Activated B cell treated with CpG ODN at 0.5 μM for 24 hours (primary cell): ENCODE data around the gene LSAMP. TPM values are rescaled to one million over a fixed set of nuclear protein-coding genes. Genes with fewer than 3 reads are reported as not detected.

Experiments
- ATAC-seq: fragments of 200-7000 bp; cut with Tn5 transposase; one replicate; pipeline ENCODE4 v1.10.0; 2021; ENCODE audit warnings: low read depth, mild to moderate bottlenecking, moderate library complexity
- CTCF ChIA-PET: fragments of 350-600 bp; sonication (Branson Sonifier 250); formaldehyde crosslinking; loops from one replicate; lab custom pipeline; 2021; ENCODE audit warnings: antibody characterized with exemption; lab: Charles Lee
- POLR2A ChIA-PET: fragments of 350-600 bp; sonication (Branson Sonifier 250); formaldehyde crosslinking; loops from one replicate; lab custom pipeline; 2021; ENCODE audit warnings: antibody characterized with exemption; lab: Charles Lee
- DNase-seq: peaks from one replicate; pipeline ENCODE4 v3.0.0; 2022
- H3K27ac Mint-ChIP-seq: one replicate; pipeline ENCODE4 v1.8.0; 2020; ENCODE audit warnings: mixed read lengths
- H3K27me3 Mint-ChIP-seq: one replicate; pipeline ENCODE4 v1.8.0; 2021; ENCODE audit warnings: mixed read lengths
- H3K36me3 Mint-ChIP-seq: one replicate; pipeline ENCODE4 v1.8.0; 2021; ENCODE audit warnings: low read depth, mixed read lengths
- H3K4me1 Mint-ChIP-seq: one replicate; pipeline ENCODE4 v1.8.0; 2021; ENCODE audit warnings: mixed read lengths
- H3K4me3 Mint-ChIP-seq: one replicate; pipeline ENCODE4 v1.8.0; 2020; ENCODE audit warnings: mild to moderate bottlenecking, mixed read lengths
- H3K9me3 Mint-ChIP-seq: one replicate; pipeline ENCODE4 v1.8.0; 2020; ENCODE audit warnings: mixed read lengths
- CTCF ChIP-seq: fragments of 200-600 bp; IDR thresholded peaks from one replicate; pipeline ENCODE4 v1.8.0; 2022; ENCODE audit warnings: antibody characterized with exemption, mild to moderate bottlenecking
- intact Hi-C: fragments of 100-400 bp; cut with micrococcal nuclease; formaldehyde crosslinking; loops from one replicate; pipeline ENCODE4 v1.15.1; 2024
- total RNA-seq: library from RNA; stranded (reverse); gene quantifications from 2 replicates; pipeline ENCODE4 v1.2.3, GENCODE V29; 2022

The LSAMP gene
- total RNA-seq, 1 donor from 2014 or later = 0.16 TPM

- ATAC-seq = no peak
- intact Hi-C loops = no loop called here
- no peaks in the 10 kb centered on the region for H3K9me3 Mint-ChIP-seq
- no peak for TF ChIP-seq CTCF
- no peaks in the 10 kb centered on the region for H3K4me1 Mint-ChIP-seq
- no peak for DNase-seq
- ChIA-PET CTCF (no interaction called here), POLR2A (no interaction called here)
- H3K27me3 Mint-ChIP-seq = no peaks in the 10 kb centered on the region
- no peak overlapping the region for H3K27ac Mint-ChIP-seq
- no peaks in the 10 kb centered on the region for H3K36me3 Mint-ChIP-seq
- H3K4me3 Mint-ChIP-seq = no peak overlapping the region
Observed at GRCh38 chr3:116114586-116114985, 330.7 kb downstream of the LSAMP start.

GRCh38 chr3:116112696-116113095 is 332.6 kb downstream of the LSAMP start:
- DNase-seq (no peak), ATAC-seq (no peak)
- Mint-ChIP-seq H3K9me3 (no peaks in the 10 kb centered on the region), H3K27me3 (no peaks in the 10 kb centered on the region), H3K4me3 (no peak overlapping the region), H3K4me1 (no peaks in the 10 kb centered on the region), H3K36me3 (no peaks in the 10 kb centered on the region), H3K27ac (no peak overlapping the region)
- ChIA-PET CTCF (no interaction called here), POLR2A (no interaction called here)
- intact Hi-C loops = no loop called here
- no peak for TF ChIP-seq CTCF

- Mint-ChIP-seq H3K4me3 (no peak overlapping the region), H3K27ac (no peak overlapping the region), H3K9me3 (no peaks in the 10 kb centered on the region), H3K27me3 (no peaks in the 10 kb centered on the region), H3K36me3 (no peaks in the 10 kb centered on the region), H3K4me1 (no peaks in the 10 kb centered on the region)
- intact Hi-C loops = no loop called here
- TF ChIP-seq CTCF = no peak
- ATAC-seq = no peak
- no peak for DNase-seq
- ChIA-PET POLR2A (no interaction called here), CTCF (no interaction called here)
Observed at GRCh38 chr3:116111765-116112164, 333.5 kb downstream of the LSAMP start.

DNA sequence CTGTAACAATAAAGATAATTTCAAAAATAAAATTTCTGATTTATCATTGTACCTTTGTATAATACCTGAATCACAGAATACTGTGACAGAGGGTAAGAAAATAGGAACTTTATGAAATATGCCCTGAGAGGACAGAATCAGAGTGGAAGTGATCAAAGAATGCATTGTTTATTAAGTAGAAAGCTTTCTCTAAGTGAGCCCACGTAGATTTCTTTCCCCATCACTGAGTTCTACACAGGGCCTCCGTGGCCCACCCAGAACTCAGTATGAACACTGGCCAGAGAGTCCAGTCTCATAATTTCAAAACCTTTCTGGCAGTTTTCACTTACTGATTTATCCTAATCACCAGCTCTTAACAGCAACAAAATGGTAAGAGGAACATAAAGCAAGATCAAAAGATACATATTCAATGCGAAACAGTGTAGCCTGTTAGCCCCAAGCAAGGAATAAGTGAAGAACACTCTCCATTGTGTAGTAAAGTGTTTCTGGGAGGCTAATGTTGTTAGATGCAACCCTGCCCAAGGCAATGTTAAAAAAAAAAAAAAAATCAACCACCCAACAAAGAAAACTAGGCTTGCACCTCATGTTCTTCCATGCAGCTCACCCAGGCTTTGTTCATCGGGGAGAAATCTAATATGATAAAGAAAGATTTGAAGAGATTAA is 341.3 kb downstream of the LSAMP start:
- no peaks in the 10 kb centered on the region for H3K27me3 Mint-ChIP-seq
- H3K4me3 Mint-ChIP-seq = no peak overlapping the region
- no peak for TF ChIP-seq CTCF
- ChIA-PET POLR2A (no interaction called here), CTCF (no interaction called here)
- DNase-seq = no peak
- no peaks in the 10 kb centered on the region for H3K36me3 Mint-ChIP-seq
- no peaks in the 10 kb centered on the region for H3K9me3 Mint-ChIP-seq
- intact Hi-C loops = no loop called here
- no peaks in the 10 kb centered on the region for H3K4me1 Mint-ChIP-seq
- no peak for ATAC-seq
- no peak overlapping the region for H3K27ac Mint-ChIP-seq

DNA sequence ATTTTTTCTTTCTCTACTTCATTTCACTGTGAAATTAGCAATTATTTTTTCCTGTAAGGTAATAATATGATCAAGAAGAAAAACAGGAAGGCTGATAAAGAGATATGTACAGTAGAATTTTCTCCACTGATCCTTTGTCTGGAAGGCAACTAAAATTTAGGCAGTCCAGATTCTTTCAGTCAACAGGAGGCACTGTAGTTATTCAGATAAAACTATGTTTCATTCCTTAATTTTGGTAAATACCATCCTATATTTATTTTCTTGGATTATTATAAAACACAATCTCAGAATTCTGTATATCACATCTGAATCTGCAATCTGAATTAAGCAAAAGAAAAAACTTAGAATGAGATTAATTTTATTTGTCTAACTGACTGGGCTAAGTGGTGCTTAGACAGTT is 343.2 kb downstream of the LSAMP start:
- no peak for TF ChIP-seq CTCF
- intact Hi-C loops = no loop called here
- Mint-ChIP-seq H3K27ac (no peak overlapping the region), H3K4me3 (no peak overlapping the region), H3K27me3 (no peaks in the 10 kb centered on the region), H3K36me3 (no peaks in the 10 kb centered on the region), H3K9me3 (no peaks in the 10 kb centered on the region), H3K4me1 (no peaks in the 10 kb centered on the region)
- ATAC-seq (no peak), DNase-seq (no peak)
- ChIA-PET POLR2A (no interaction called here), CTCF (no interaction called here)
